ENCODE data around the gene DYNLL2. TPM values are rescaled to one million over a fixed set of nuclear protein-coding genes. Genes with fewer than 3 reads are reported as not detected.
"Not testable (repeated sequence)": the region's sequence is repeated elsewhere in the genome, so short reads cannot be mapped to it uniquely, and the experiment has no call there.

DYNLL2 gene
- 10.6 and 14.5 TPM in 2 replicates for total RNA-seq (2014; rRNA removed; shearing (Covaris generic))

GRCh38 chr17:58082870-58083490, at the start of gene DYNLL2:
DYNLL2 (plus strand) TSS chr17:58083419; CDS start chr17:58087091, 3,672 bp downstream.
- DNase-seq (ENCODE audit: low spot score): peak; percentile 88

- no peak for DNase-seq (ENCODE audit: low spot score)
Observed at GRCh38 chr17:58039975-58040374, 43.2 kb upstream of the DYNLL2 start.

DNA sequence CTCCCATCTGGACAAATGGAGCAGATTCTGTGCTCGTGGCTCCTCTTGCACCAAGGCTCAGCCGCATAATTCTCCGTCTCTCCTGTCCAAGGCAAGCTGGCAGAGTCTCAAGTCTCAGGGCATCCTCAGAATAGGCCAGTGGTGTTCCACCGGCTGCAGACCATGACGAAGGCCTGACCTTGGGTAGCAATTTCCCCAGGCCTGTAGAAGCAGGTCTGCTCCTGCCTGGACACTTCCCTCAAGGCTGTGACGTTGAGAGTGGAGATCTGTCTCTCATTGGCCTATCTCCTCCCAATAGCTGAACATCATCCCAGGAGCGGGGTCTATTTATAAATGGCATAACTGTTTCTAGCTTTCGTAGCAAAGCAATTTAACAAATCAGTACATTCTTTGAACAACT, 42.8 kb upstream of the DYNLL2 start:
- no peak for DNase-seq (ENCODE audit: low spot score)

- DNase-seq (ENCODE audit: low spot score): no peak
Observed at GRCh38 chr17:58041161-58041560, 42.1 kb upstream of the DYNLL2 start.

GRCh38 chr17:58043221-58044181, 39.7 kb upstream of the DYNLL2 start:
- DNase-seq (ENCODE audit: low spot score): no peak

GRCh38 chr17:58044256-58044655, 39.0 kb upstream of the DYNLL2 start:
- not testable (repeated sequence) for DNase-seq (ENCODE audit: low spot score)

- DNase-seq (ENCODE audit: low spot score): no peak
Observed at GRCh38 chr17:58046239-58047094, 36.8 kb upstream of the DYNLL2 start.

GRCh38 chr17:58047376-58048150, 35.7 kb upstream of the DYNLL2 start:
- no peak for DNase-seq (ENCODE audit: low spot score)

DNA sequence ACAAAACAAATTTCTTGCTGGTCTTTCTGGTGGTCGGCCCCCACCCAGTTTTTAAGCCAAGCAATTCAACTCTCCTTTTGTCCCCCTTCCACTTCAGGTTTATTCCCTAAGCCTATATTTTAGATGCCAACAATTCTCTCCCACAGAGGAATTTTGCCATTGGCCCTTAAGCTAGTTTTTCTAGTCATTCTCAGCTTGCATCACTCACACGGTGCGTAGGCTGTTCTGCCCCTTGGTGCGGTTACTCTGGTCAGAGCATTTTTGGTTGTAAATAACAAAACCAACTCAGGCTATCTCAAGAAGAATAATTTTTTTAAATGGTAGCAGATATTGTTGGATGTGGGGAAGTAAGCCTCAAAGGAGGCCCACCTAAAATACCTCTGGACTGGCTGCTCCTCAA, 33.7 kb upstream of the DYNLL2 start:
- no peak for DNase-seq (ENCODE audit: low spot score)

DNA sequence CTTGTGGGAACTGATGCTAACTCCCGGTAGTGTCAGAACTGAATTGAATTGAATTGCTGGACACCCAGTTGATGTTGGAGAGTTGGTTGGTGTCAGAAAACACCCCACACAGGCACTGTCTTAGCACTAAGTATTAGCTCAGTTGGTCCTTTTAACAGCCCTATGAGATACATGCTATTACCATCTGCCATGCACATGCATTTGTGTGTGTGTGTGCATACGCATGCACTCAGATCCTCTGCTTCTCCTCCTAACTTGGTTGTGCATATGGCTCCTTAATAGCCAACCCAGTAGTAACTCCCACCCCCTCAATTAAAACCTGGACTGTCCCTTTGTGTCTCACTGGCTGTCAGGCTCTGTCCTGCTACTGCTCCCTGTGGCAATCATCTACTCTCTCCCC, 32.3 kb upstream of the DYNLL2 start:
- DNase-seq (ENCODE audit: low spot score): no peak

DNA sequence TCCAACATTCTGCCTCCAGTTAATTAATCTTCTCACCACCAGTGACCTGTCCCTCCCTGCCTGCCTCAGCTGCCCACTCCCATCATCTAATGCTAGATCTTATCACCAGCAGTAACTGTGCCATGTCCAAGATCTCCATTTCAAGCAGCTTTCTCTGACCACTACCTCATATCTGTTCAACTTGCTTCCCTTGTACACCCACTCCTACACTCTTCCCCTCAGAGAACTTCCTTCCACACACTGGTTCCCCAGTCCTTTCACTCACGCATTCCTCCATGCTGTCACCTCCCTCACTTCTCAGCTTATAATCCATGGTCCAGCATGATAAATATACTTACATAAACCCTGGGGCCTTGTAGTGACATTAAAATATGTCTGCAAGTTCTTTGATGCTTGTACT, 31.8 kb upstream of the DYNLL2 start:
- no peak for DNase-seq (ENCODE audit: low spot score)

DNA sequence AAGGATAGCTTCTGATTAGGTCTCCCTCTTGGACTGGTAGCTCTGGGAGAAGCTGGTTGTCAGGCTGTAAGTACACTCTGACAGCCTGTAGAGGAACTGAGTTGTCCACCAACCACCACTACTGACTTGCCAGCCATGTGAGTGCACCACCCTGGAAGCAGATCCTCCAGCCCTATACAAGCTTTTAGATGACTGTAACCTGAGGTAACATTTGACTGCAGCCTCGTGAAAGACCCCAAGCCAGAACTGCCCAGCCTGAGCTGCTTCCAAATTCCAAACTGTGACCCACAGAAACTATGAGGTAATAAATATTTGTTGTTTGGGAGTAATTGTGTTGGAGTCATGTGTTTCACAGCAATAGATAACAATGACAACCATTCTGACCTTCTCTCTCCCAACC, 30.8 kb upstream of the DYNLL2 start:
- no peak for DNase-seq (ENCODE audit: low spot score)

DNA sequence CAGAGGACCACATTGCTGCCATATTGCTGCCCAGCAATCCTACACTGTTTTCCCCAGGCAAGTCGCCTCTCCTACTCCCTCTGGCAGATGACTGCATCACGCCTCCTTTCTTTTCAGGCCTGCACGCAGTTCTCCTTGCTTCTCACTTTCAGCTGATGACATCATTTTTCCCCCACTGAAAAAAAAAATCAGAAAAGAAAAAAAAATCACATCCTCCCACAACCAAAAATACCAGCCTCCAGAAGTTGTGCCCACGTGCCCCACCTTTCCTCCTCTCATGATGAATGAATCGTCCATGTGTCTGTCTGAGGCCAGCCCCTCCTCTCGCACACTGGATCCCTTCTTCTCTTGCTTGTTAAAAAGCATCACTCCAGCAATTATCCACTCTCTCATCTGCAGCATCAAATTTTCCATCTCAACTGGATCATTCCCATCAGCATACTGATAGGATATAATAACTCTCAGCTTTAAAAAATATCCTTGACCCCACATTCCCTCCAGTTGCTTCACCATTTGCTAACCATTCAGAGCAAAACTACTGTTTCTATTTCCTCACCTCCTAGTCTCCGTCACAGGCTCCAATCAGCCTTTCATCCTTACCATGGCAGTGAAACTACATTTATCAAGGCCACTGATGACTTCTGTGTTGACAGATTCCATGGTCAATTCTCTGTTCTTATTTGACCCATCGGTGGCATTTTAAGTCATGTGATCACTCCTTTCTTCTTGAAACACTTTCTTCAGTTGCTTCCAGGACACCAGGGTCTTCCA, 30.1 kb upstream of the DYNLL2 start:
- DNase-seq (ENCODE audit: low spot score): no peak

GRCh38 chr17:58054641-58055040, 28.6 kb upstream of the DYNLL2 start:
- no peak for DNase-seq (ENCODE audit: low spot score)

GRCh38 chr17:58056476-58056875, 26.7 kb upstream of the DYNLL2 start:
- DNase-seq (ENCODE audit: low spot score): no peak

- DNase-seq (ENCODE audit: low spot score): no peak
Observed at GRCh38 chr17:58059141-58059540, 24.1 kb upstream of the DYNLL2 start.

GRCh38 chr17:58060596-58061191, 22.5 kb upstream of the DYNLL2 start:
- DNase-seq (ENCODE audit: low spot score): peak; percentile 60

DNA sequence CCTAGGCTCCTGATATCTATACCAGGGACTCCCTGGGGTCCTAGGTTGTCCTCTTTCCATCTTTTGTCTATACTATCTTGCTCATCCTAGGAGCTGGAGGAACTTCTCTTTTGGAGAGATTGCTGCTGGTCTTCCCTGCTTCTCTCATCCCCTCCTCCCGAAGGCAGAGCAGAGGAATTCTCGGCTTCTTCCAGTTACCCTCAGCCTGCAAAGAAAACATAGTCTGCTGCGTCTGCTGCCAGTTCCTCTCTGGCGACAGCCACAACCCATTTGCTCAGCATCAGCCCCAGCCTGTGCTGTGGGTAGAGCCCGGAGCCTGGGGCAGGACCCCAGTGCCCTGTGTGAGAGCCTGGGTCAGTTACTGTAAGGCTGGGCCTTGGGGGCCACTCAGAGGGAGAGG, 21.5 kb upstream of the DYNLL2 start:
- no peak for DNase-seq (ENCODE audit: low spot score)

DNA sequence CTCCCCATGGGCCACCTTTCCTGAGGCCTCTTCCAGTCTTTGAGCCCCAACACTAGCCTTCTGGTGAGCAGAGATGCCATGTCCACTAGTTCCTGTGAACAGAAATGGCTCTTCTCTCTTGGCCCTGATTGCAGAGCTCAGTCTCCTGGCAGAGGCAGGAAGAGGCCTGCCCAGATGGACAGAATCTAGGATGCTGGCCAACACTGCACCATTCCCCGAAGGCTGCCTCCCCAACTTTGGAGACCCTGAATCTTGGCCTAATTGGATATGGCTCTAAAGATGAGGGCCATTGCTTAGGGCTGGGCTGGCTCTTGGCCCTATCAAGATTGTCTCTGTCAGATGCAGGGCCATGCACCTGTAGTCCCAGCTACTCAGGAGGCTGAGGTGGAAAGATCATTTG, 18.0 kb upstream of the DYNLL2 start:
- no peak for DNase-seq (ENCODE audit: low spot score)

DNA sequence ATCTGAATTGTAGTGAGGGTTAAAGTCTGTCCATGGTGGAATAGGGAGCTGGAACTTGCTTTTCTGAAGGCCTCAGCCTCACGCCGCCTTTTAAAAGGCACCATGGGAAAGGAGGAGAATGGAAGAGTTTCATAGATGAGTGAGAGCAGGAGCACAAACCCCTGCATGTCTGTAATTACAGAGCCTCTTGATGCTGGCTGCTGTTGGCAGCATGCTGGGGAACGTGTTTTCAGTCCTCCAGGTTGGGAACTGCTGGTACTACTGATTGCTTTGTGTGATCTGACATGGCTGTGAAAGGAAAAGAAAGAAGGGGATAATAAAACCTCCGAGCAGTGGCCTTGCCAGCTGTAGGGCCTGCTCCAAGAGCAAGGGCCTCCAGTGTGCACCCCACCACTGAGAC, 16.8 kb upstream of the DYNLL2 start:
- DNase-seq (ENCODE audit: low spot score): no peak
